ENCODE data around the gene WDR45B.
"Not testable (repeated sequence)": the region's sequence is repeated elsewhere in the genome, so short reads cannot be mapped to it uniquely, and the experiment has no call there.

The WDR45B gene

DNA sequence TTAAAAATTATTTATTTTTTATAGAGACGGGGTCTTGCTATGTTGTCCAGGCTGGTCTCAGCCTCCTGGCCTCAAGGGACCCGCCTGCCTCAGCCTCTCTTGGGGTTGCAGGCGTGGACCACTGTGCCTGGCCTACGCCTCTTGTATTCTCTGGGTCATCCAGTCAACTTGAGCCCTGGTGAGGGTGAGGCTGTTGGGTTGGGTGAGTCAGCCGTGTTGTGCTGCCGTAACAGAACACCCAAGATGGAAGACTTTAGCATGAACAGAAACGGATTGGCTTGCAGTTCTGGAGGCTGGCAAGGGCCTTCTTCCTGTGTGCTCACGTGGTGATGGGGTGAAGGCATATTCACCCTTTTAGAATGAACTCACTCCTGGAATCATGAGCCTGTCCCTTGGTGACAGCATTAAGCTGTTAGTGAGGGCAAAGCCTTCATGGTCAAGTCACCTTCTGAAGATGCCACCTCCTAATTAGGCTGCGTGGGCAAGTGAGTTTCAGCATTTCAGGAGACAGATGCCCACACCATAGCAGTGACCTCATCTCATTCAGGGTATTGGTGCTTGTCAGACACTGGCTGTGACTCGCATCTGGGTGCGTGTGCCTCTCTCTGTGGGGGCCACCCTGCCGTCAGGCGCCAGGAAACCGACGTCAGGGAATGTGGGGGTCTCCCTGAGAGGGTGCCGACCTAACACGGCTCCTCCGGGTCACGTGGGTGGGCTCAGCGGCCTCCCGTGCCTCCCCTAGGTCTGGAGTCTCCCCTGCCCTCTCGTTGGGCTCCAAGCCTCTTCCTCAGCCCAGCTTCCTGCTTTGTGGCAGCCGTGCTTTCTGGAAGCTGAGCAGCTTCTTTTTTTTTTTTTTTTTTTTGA is 49.8 kb downstream of the WDR45B start:
- DNase-seq, result no peak

DNA sequence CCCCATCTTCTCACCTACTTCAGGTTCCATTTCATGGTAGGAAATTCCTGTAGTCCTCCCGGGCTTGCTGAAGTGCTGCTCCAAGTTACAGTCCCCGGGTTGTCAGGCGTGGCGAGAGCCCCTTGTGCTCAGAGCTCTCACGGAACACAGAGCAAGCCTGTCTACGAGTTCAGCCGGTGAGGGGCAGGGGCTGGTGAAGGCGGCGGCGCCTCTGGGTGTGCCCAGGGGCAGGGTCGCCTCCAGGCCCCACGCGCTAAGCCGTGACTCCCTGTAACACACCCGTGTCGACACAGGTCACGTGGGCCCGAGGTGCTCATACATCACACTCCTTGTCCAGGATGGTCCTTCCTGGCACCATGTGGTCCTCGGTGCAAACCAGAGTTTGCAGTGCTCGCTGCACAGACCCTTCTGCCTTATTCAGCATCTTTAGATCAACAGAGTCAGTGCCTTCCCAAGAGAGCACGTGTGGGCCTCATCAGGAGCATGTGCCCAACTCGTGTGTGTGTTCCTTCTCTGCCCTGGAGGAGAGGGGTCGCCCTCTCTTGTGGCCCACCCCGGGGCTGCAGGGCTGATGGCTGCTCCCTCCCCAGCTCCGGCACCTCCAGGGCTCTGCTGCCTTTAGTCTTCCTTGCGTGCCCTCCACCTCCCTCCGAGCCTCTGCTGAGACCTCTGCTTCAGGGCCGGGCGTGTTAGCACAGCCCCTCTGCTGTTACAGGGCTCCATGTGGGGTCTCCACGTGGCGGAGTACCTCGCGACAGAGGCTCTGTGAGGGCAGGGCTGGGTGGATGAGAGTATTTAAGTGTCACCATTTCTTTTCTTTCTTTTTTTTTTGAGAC is 51.2 kb downstream of the WDR45B start:
- no peak for DNase-seq

DNA sequence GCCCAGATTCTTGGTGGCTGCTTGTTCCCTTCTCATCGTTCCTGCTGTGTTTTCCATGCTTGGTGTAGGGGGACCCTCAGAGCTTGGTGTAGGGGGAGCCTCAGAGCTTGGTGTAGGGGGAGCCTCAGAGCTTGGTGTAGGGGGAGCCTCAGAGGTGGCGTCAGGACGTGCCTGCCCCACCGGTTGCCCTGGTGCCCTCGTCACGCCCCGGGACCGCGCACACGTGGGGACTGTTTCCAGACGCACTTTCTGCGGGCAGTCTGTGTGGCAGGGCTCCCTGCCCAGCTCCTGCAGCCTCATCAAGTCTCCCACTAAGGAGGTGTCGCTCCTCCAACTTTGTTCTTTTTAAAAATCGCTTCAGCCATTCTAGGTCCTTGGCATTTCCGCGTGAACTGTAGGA is 51.9 kb downstream of the WDR45B start:
- no peak for DNase-seq

- no peak for DNase-seq
Observed at GRCh38 chr17:82595893-82596292, 52.4 kb downstream of the WDR45B start.

- DNase-seq, result no peak
Observed at GRCh38 chr17:82594571-82594970, 53.7 kb downstream of the WDR45B start.

DNA sequence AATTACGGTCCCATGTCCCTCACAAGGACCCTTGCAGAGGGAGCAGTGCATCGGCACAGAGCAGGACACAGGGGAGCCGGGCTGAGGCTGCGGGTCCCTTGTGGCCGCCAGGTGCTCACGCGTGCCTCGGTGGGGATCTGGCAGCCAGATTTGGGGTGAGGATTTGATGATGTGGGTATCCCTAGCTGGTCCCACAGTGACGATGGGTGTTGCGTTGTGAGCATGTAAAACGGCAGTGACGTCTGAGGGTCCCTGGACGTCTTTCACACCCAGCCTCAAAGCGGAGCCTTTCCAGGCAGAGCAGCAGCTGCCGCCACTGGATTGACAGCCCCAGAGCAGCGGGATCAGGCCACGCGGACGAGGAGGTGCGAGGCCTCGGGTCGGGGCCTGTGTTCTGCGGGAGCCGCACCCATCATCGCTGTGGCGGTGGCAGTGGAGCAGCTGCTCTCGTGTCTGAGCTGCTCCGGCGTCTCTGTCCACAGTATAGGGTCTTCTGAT is 54.6 kb downstream of the WDR45B start:
- no peak for DNase-seq

DNA sequence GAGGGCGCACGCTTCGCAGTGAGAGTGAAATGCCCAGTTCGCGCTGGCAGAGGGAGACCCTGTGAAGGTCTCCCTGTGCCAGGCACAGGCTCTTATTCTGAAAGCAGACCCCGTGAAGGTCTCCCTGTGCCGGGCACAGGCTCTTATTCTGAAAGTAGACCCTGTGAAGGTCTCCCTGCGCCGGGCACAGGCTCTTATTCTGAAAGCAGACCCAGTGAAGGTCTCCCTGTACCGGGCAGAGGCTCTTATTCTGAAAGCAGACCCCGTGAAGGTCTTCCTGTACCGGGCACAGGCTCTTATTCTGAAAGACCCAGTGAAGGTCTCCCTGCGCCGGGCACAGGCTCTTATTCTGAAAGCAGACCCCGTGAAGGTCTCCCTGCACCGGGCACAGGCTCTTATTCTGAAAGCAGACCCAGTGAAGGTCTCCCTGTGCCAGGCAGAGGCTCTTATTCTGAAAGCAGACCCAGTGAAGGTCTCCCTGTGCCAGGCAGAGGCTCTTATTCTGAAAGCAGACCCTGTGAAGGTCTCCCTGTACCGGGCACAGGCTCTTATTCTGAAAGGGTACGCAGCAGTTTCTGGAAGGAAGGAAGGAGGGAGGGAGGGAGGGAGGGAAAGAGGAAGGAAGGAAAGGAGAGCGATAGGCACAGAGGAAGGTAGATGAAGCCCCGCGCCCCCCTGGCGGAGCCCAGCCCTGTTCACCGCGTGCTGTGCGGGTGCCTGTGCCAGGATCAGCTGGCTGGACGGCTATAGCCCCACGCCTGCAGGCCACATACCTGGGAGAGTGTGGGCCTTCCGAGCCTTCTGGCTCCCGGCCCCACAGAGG is 55.3 kb downstream of the WDR45B start:
- no peak for DNase-seq

GRCh38 chr17:82592289-82592766 is 55.9 kb downstream of the WDR45B start:
- no peak for DNase-seq

GRCh38 chr17:82590881-82591539 is 57.2 kb downstream of the WDR45B start:
- DNase-seq, result no peak

DNA sequence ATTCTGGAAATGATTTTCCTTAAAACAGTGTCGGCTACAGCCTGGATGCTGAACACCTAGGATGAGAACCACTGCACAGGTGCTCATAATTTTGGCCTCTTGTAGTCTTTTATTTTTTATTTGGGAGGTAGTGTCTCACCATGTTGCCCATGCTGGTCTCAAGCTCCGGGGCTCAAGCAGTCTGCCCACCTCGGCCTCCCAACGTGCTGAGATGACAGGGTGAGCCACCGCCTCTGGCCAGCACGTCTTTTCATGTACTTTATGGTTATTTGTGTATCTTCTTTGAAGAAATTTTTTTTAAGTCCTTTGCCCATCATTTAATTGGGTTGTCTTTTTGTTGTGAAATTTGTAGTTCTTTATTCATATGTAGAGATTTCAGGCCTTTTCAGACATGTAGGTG is 58.0 kb downstream of the WDR45B start:
- no peak for DNase-seq

DNA sequence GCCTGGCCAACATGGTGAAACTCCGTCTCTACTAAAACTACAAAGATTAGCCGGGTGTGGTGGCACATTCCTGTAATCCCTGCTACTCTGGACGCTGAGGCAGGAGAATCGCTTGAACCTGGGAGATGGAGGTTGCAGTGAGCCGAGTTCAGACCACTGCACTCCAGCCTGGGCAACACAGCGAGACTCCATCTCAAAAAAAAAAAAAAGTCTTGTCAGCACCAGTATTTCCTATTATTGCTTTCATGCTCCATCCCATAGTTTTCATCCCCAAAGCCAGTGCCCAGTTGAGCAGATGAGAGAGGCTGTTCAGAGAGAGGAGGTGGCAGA is 58.4 kb downstream of the WDR45B start:
- DNase-seq, result no peak

DNA sequence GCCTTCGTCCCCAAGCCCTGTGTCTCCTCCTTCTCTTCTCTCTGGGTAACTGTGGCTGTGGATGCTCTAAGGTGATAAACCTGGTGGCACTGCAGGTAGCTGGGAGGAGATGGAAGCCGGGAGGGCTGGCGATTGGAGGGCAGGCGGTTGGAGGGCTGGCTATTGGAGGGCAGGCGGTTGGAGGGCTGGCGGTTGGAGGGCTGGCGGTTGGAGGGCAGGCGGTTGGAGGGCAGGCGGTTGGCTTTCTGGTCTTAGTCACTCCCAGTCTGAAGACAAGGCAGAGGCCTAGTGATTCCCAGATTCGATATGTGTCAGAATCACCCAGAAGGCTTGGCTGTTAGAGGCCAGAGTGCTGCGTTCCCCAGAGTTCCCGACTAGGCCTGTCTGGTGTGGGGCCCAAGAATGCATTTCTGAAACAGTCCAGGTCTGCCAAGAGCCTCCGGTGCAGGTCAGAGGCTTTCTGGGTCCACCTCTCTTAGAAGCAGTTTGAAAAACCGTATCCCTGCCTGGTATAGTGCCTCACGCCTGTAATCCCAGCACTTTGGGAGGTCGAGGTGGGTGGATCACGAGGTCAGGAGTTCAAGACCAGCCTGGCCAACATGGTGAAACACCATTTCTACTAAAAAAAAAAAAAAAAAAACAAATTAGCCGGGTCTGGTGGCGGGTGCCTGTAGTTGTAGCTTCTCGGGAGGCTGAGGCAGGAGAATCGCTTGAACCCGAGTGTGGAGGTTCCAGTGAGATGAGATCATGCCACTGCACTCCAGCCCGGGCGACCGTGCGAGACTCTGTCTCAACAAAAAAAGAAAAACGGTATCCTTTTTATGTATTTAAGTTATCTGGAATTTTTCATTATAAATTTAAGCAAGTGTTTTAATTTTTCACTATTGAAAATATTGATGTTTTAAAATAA is 59.7 kb downstream of the WDR45B start:
- no peak for DNase-seq

DNA sequence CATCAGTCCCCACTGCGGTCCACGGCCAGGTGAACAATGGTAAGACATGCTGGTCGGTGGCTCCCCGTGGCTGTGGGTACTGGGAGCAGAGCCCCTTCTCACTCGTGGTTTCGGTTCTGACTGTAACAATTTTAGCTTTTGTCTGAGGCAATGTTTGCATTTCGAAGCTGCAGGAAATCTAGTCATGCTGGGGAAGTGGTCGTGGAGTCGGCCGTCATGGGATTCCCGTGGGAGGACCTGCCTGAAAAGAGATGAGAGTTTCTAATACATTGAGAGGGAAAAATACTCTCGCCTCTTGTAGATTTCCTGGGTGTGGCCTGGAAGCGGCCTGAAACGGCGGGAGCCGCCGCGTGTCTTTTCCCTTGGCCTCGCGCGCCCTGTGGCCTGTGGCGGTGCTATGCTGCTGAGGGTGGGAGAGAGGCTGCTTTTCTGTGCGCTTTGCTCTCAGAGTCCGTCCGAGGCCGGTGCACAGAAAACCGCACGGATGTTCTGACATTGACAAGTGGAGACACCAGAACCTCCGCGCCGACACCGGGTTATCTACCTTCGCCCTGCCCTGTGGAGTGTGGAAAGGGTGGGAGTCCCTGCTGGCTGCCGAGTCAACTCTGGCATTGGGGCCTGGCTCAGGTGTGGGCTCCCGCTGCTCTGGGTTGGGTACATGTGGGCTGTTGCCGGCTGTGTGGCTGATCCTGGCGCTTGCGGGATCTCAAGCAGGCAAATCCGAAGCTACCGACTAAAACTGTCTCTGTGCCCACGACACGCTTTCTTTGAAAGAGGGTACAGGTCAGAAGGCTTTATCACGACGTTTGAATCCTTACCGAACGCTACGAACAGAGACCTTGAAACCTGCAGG is 60.8 kb downstream of the WDR45B start:
- no peak for DNase-seq

DNA sequence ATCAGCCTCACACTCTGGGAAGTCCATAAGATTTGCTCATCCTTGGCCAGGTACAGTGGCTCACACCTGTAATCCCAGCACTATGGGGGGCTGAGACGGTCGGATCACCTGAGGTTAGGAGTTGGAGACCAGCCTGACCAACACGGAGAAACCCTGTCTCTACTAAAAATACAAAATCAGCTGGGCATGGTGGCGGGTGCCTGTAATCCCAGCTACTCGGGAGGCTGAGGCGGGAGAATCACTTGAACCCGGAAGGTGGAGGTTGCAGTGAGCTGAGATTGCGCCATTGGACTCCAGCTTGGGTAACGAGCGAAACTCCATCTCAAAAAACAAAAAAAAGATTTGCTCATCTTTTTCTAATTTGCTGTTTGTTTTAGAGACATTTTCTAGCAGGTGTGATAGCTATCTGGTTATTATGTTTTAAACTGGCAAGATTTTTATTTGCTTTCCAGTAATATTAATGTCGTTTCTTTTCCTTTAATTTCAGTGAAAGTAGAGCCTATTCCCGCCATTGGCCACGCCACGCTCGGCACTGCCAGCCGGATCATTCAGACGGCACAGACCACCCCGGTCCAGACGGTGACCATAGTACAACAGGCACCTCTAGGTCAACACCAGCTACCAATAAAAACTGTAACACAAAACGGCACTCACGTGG is 61.5 kb downstream of the WDR45B start:
- DNase-seq, result no peak

DNA sequence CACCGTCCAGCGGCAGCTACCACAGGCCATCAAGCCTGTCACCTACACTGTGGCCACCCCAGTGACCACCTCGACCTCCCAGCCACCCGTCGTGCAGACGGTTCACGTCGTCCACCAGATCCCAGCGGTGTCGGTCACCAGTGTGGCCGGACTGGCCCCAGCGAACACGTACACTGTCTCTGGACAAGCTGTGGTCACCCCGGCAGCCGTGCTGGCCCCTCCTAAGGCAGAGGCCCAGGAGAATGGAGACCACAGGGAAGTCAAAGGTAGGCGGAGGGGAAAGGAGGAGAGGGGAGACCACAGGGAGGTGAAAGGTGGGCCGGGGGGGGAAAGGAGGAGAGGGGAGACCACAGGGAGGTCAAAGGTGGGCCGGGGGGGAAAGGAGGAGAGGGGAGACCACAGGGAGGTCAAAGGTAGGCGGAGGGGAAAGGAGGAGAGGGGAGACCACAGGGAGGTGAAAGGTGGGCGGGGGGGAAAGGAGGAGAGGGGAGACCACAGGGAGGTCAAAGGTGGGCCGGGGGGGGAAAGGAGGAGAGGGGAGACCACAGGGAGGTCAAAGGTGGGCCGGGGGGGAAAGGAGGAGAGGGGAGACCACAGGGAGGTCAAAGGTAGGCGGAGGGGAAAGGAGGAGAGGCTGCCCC is 62.2 kb downstream of the WDR45B start:
- DNase-seq, result not testable (repeated sequence)

DNA sequence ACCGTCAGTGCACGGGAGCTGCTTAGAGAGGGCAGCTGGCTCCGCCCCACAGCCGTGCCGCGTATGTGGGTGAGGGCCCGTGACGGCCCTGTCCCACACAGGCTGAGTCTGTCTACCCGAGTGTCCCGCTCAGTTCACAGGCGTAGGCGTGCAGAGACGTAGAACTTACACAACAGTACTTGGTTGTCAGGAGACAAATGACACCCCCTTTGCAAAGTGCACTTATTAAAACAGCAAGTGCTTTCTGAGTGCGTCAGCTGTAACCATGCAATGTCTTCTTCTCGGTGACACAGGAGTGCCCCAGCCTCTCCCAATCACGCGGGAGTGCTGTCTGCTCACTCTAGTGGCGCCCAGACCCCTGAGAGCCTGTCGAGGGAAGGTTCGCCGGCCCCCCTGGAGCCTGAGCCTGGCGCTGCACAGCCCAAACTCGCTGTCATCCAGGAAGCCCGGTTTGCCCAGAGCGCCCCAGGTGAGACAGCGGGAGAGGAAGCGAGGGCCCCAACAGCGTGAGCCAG is 64.5 kb downstream of the WDR45B start:
- no peak for DNase-seq

DNA sequence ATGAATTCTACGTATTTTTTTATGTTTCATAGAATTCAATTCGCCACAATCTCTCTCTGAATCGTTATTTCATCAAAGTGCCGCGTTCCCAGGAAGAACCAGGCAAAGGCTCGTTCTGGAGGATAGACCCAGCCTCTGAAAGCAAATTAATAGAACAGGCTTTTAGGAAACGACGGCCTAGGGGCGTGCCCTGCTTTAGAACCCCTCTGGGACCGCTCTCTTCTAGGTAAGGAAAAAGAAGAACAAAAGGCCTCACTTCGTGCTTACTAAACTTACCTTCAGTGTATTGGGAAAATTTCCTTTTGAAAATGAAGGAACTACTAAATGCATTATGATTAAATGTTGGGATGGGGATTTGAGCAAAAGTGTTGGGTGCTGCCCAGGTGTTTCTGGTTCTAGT is 65.5 kb downstream of the WDR45B start:
- DNase-seq, result no peak

DNA sequence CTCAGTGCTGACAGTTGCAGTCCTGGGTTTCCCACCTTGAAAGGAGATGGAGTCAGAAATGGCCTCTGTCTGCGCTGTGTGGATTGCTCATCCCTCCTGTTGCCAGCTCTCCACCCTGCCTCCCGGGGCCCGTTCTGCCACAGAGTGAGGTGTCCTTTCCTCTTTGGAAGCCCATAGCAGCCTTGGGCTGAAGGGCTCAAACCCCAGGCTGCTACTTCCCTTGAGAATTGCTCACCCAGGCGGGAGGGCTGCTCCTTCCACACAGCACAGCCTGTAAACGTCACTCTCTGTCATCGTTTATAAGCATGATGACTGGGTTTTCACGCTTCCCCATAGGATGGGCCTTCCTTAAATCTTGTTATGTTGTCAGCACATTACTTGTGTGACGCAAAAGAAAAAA is 66.0 kb downstream of the WDR45B start:
- DNase-seq, result no peak

GRCh38 chr17:82579969-82580368 is 68.3 kb downstream of the WDR45B start:
- not testable (repeated sequence) for DNase-seq
